Activated CD4-positive, alpha-beta T cell treated with anti-CD3 and anti-CD28 coated beads, Interleukin-2, amount 50 U/mL, for 16 hours (primary cell): Measurements from ENCODE around the gene LMBRD2.

Experiments
- DNase-seq: peaks from one replicate; pipeline ENCODE4 v3.0.0-alpha.2; 2020

The LMBRD2 gene

GRCh38 chr5:36099748-36100147 is 51.9 kb downstream of the LMBRD2 start:
- no peak for DNase-seq

- DNase-seq, result no peak
Observed at GRCh38 chr5:36096486-36096885, 55.2 kb downstream of the LMBRD2 start.

- peak; percentile 20 for DNase-seq
Observed at GRCh38 chr5:36089989-36090388, 61.7 kb downstream of the LMBRD2 start.

- peak; percentile 55 for DNase-seq
Observed at GRCh38 chr5:36079200-36079781, 72.4 kb downstream of the LMBRD2 start.

- no peak for DNase-seq
Observed at GRCh38 chr5:36078430-36078829, 73.3 kb downstream of the LMBRD2 start.

GRCh38 chr5:36073595-36074216 is 78.0 kb downstream of the LMBRD2 start:
- DNase-seq, result peak; percentile 32

GRCh38 chr5:36070687-36071571 is 80.8 kb downstream of the LMBRD2 start:
- no peak for DNase-seq

- DNase-seq, result no peak
Observed at GRCh38 chr5:36068751-36069281, 82.9 kb downstream of the LMBRD2 start.

GRCh38 chr5:36066540-36067210 is 85.0 kb downstream of the LMBRD2 start, which contains the start of gene UGT3A2:
TSS of gene UGT3A2 (minus strand) at chr5:36066882. CDS start at chr5:36066789, 93 bp downstream.
- DNase-seq, result no peak

- DNase-seq, result no peak
Observed at GRCh38 chr5:36066001-36066539, 85.6 kb downstream of the LMBRD2 start.

- peak; percentile 23 for DNase-seq
Observed at GRCh38 chr5:36060420-36060887, 91.2 kb downstream of the LMBRD2 start.

GRCh38 chr5:36059571-36060419 is 91.9 kb downstream of the LMBRD2 start:
- DNase-seq, result no peak

- no peak for DNase-seq
Observed at GRCh38 chr5:36058776-36059175, 92.9 kb downstream of the LMBRD2 start.

- DNase-seq, result no peak
Observed at GRCh38 chr5:36057386-36057785, 94.3 kb downstream of the LMBRD2 start.

- no peak for DNase-seq
Observed at GRCh38 chr5:36056422-36056821, 95.3 kb downstream of the LMBRD2 start.

GRCh38 chr5:36055984-36056383 is 95.7 kb downstream of the LMBRD2 start:
- DNase-seq, result no peak

- DNase-seq, result no peak
Observed at GRCh38 chr5:36054647-36055046, 97.0 kb downstream of the LMBRD2 start.

GRCh38 chr5:36052538-36052937 is 99.1 kb downstream of the LMBRD2 start:
- no peak for DNase-seq

- no peak for DNase-seq
Observed at GRCh38 chr5:36049949-36050348, 101.7 kb downstream of the LMBRD2 start.
